Smooth muscle cell (in vitro differentiated cells): ENCODE measurements around the gene CCDC69. TPM values are rescaled to one million over a fixed set of nuclear protein-coding genes. Genes with fewer than 3 reads are reported as not detected.
A peak's percentile ranks its signal among the peaks of the same experiment; 100 is the strongest.

Source experiments
- DNase-seq: peaks from one replicate; lab custom pipeline; 2025; ENCODE audit not compliant: unreplicated experiment; lab: John Stamatoyannopoulos, UW
- H2AFZ ChIP-seq: fragments of 200-600 bp; sonication (generic); 2 replicates; pipeline ENCODE4 v1.6.0; 2016; ENCODE audit warnings: antibody characterized with exemption, low read depth, mild to moderate bottlenecking
- H3F3A ChIP-seq: fragments of 200-600 bp; sonication (generic); 2 replicates; pipeline ENCODE4 v1.6.0; 2017; ENCODE audit warnings: antibody characterized with exemption, low read depth
- H3K27ac ChIP-seq: fragments of 200-600 bp; sonication (generic); 2 replicates; pipeline ENCODE4 v1.5.1; 2016; ENCODE audit warnings: low read depth, mild to moderate bottlenecking
- H3K27me3 ChIP-seq: fragments of 200-600 bp; sonication (generic); 2 replicates; pipeline ENCODE4 v1.6.1; 2016; ENCODE audit warnings: low read depth, mild to moderate bottlenecking
- H3K36me3 ChIP-seq: fragments of 200-600 bp; sonication (generic); 2 replicates; pipeline ENCODE4 v1.5.1; 2016; ENCODE audit warnings: low read depth
- H3K4me1 ChIP-seq: fragments of 200-600 bp; sonication (generic); 2 replicates; pipeline ENCODE4 v1.5.1; 2016; ENCODE audit warnings: low read depth
- H3K4me2 ChIP-seq: fragments of 200-600 bp; sonication (generic); 2 replicates; pipeline ENCODE4 v1.6.0; 2016; ENCODE audit warnings: mild to moderate bottlenecking
- H3K4me3 ChIP-seq: fragments of 200-600 bp; sonication (generic); 2 replicates; pipeline ENCODE4 v1.5.1; 2016; ENCODE audit warnings: mild to moderate bottlenecking
- H3K79me2 ChIP-seq: fragments of 200-600 bp; sonication (generic); 2 replicates; pipeline ENCODE4 v1.6.0; 2016; ENCODE audit warnings: low read depth, mild to moderate bottlenecking
- H3K9ac ChIP-seq: fragments of 200-600 bp; sonication (generic); 2 replicates; pipeline ENCODE4 v1.6.0; 2016; ENCODE audit warnings: low read depth
- H3K9me3 ChIP-seq: fragments of 200-600 bp; sonication (generic); replicated peaks from 2 replicates; pipeline ENCODE4 v1.5.1; 2016; ENCODE audit warnings: low read depth
- H4K20me1 ChIP-seq: fragments of 200-600 bp; sonication (generic); 2 replicates; pipeline ENCODE4 v1.6.0; 2016; ENCODE audit warnings: low read depth
- WGBS: methylation state at CpG from one replicate; pipeline ENCODE4 v1.1.7; 2016; ENCODE audit warnings: low lambda C conversion rate; 5-methylcytosine and 5-hydroxymethylcytosine counted together
- polyA plus RNA-seq: library from polyadenylated mRNA; unstranded; fragments of >200 nt; fragmentation: Nextera tagmentation; extraction: Ambion mirVana; gene quantifications from 2 replicates; pipeline ENCODE4 v1.2.1, GENCODE V29; 2016
- total RNA-seq: library from RNA; depleted of rRNA; stranded (reverse); fragments of >200 nt; gene quantifications from 2 replicates; pipeline ENCODE4 v1.2.3, GENCODE V29; 2014
- TF ChIP-seq, protein P1 (sequence below): fragments of 200-600 bp; sonication (generic); IDR thresholded peaks from 2 replicates; pipeline ENCODE4 v1.5.1; 2017; ENCODE audit warnings: borderline replicate concordance, mild to moderate bottlenecking, antibody characterized with exemption; ENCODE audit not compliant: insufficient read depth, poor library complexity, severe bottlenecking

Gene CCDC69
- total and polyA plus RNA-seq, 2 experiments from 2014 or later, result 1.1 to 1.2 TPM

DNA sequence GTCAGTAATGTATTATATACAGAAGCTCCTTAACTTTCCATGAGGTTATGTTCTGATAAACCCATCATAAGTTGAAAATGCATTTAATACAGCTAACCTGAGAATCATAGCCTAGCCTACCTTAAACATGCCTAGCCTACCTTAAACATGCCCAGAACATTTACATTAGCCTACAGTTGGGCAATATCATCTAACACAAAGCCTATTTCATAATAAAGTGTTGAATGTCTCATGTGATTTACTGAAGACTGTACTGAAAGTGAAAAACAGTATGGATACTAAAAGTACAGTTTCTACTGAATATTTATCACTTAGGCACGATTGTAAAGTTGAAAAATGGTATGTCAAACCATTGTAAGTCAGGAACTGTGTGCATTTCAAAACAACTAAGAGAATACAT lies 30.7 kb upstream of the CCDC69 start:
- H3K4me2 ChIP-seq, result peak overlapping the region; percentile 100

DNA sequence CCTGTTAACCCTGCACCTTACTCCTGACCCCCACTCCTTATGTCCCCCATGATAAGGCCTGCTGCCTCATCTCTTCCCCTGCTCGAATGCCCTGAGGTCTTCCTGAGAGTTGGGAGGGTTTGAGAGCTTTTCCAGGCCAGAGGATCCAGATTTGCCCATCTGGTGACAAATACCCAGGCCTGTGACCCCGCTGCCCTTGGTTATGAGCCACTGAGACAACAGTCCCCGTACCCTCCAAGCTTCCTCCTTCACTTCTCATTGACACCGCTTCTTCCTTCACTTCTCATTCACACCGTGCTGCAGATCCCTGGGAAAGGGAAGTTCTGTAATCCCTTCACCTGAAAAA lies 29.7 kb upstream of the CCDC69 start:
- Histone ChIP-seq H3K27ac (peak overlapping the region; percentile 59), H3K4me3 (peak overlapping the region; percentile 96), H3K79me2 (peaks cover 23% of the 10 kb centered on the region), H3K4me1 (peaks cover 7% of the 10 kb centered on the region), H3K9me3 (no peaks in the 10 kb centered on the region), H3F3A (no peaks in the 10 kb centered on the region), H3K9ac (peak overlapping the region; percentile 67), H3K36me3 (no peaks in the 10 kb centered on the region), H2AFZ (peak overlapping the region; percentile 97), H3K4me2 (peak overlapping the region; percentile 100), H3K27me3 (no peaks in the 10 kb centered on the region), H4K20me1 (no peaks in the 10 kb centered on the region)
- no peak for DNase-seq
- WGBS, result 31% methylated on average over 5 of the region's 5 CpGs
- TF ChIP-seq, protein P1, sequence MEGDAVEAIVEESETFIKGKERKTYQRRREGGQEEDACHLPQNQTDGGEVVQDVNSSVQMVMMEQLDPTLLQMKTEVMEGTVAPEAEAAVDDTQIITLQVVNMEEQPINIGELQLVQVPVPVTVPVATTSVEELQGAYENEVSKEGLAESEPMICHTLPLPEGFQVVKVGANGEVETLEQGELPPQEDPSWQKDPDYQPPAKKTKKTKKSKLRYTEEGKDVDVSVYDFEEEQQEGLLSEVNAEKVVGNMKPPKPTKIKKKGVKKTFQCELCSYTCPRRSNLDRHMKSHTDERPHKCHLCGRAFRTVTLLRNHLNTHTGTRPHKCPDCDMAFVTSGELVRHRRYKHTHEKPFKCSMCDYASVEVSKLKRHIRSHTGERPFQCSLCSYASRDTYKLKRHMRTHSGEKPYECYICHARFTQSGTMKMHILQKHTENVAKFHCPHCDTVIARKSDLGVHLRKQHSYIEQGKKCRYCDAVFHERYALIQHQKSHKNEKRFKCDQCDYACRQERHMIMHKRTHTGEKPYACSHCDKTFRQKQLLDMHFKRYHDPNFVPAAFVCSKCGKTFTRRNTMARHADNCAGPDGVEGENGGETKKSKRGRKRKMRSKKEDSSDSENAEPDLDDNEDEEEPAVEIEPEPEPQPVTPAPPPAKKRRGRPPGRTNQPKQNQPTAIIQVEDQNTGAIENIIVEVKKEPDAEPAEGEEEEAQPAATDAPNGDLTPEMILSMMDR, result no peak

More for the DNA sequence above, 30.7 kb upstream of the CCDC69 start:
- Histone ChIP-seq H4K20me1 (no peaks in the 10 kb centered on the region), H3K36me3 (no peaks in the 10 kb centered on the region), H3K9me3 (no peaks in the 10 kb centered on the region), H3K27me3 (no peaks in the 10 kb centered on the region), H3K27ac (no peak overlapping the region), H3K9ac (no peak overlapping the region), H2AFZ (no peak overlapping the region), H3K4me3 (peak overlapping the region; percentile 96), H3K4me1 (peaks cover 7% of the 10 kb centered on the region), H3F3A (no peaks in the 10 kb centered on the region), H3K79me2 (peaks cover 23% of the 10 kb centered on the region)
- WGBS, result 91% methylated on average over 1 of the region's 1 CpG
- no peak for DNase-seq
- TF ChIP-seq, protein P1, result no peak

GRCh38 chr5:151252762-151253604 lies 29.1 kb upstream of the CCDC69 start, which contains the start of gene GM2A:
Gene GM2A, plus strand, starts transcription at chr5:151253185. Its CDS starts 32 bp downstream, at chr5:151253217.
- Histone ChIP-seq H3K4me3 (peak within 1 kb of the TSS; percentile 96), H3F3A (no peaks in the 10 kb centered on the region), H3K36me3 (no peaks in the 10 kb centered on the region), H2AFZ (peak within 1 kb of the TSS; percentile 97), H3K27ac (peak within 1 kb of the TSS; percentile 59), H4K20me1 (no peaks in the 10 kb centered on the region), H3K4me2 (peak within 1 kb of the TSS; percentile 100), H3K9ac (peak within 1 kb of the TSS; percentile 67), H3K4me1 (peaks cover 7% of the 10 kb centered on the region), H3K9me3 (no peaks in the 10 kb centered on the region), H3K79me2 (peaks cover 23% of the 10 kb centered on the region), H3K27me3 (no peaks in the 10 kb centered on the region)
- TF ChIP-seq, protein P1, result no peak
- DNase-seq, result peak; percentile 97
- under 1% methylated on average over 47 of the region's 52 CpGs for WGBS
